ENCODE data around the gene RPL13A. TPM values are rescaled to one million over a fixed set of nuclear protein-coding genes. Genes with fewer than 3 reads are reported as not detected.

RPL13A gene
- polyA plus RNA-seq: 1,000 to 10,000 TPM; 1,631 to 2,695 TPM

DNA sequence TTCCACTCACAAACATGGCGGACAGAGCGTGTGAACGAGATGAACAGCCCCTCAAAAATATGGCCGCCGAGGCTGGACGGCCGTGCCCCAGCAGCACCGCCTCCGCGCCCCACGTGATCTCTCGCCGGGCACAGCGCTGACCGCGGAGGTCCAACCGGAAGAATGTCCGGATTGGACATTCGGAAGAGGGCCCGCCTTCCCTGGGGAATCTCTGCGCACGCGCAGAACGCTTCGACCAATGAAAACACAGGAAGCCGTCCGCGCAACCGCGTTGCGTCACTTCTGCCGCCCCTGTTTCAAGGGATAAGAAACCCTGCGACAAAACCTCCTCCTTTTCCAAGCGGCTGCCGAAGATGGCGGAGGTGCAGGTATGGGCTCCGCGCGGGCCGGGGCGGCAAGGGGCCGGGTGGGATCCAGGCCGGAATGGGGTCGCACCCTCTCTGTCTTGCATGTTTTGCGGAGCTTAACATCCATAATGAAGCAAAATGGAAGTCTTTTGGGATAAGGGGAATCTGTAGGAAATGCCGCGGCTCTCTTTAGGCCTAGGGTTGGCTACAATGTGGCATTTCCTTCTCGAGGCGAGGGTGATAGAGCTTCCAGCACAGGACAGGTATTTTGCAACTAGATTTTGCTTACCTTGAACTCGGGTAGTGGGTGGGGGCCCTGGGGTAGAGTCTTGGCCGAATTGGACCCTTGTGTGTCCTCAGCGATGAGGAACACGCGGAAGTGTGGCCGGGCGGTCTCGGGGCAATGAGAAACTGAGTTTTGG, at the start of gene RPL13A:
RPL13A (plus strand) TSS at position 332 of the 769 bp plus-strand sequence; CDS start at position 354, 22 bp downstream.
- Histone ChIP-seq H3K9me3 (ENCODE audit: control insufficient read depth in 2 of 2, insufficient read depth in 1 of 2, low read depth in 1 of 2, low read length in 1 of 2) (no peaks in the 10 kb centered on the region), H3K27me3 (ENCODE audit: control insufficient read depth in 1 of 2, insufficient read depth in 2 of 2, low read length in 2 of 2) (no peaks in the 10 kb centered on the region), H3K27ac (ENCODE audit: low read depth in 2 of 2, low read length in 1 of 2) (peak within 1 kb of the TSS; percentile 86 to 87), H3K4me1 (ENCODE audit: control insufficient read depth in 2 of 2, insufficient read depth in 2 of 2, low read length in 1 of 2) (peaks cover 7 to 9% of the 10 kb centered on the region in 2 donors), H3K36me3 (ENCODE audit: control insufficient read depth in 2 of 2, insufficient read depth in 2 of 2, low read length in 1 of 2) (peaks cover 25 to 31% of the 10 kb centered on the region in 2 donors), H3K4me3 (ENCODE audit: low read depth in 1 of 2, low read length in 2 of 2) (peak within 1 kb of the TSS; percentile 89 to 90)
- 0 to 1% methylated on average over 55 to 57 of the region's 57 CpGs for WGBS, 2 donors

DNA sequence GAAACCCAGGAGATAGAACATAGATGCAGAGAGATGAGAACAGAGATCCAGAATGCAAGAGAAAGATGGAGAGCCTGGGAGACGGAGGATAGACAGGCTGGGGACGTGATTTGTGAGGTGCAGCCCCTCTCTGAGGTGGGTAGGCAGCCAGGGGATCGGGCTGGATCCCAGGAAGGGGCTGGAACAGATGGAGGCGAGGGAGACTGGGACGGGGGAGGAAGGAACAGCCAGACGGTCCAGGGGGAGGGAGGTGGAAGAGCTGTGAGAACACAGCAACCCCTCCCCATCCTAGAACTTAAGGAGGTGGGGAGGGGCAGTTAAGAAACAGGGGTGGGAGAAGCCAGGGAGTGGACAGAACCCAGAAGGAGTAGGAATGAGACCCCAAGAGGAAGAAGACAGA, 49.1 kb upstream of the RPL13A start:
- H3K4me1 ChIP-seq (ENCODE audit: control insufficient read depth in 2 of 2, insufficient read depth in 2 of 2, low read length in 1 of 2): peaks cover 2% of the 10 kb centered on the region in 2 donors
- H3K36me3 ChIP-seq (ENCODE audit: control insufficient read depth in 2 of 2, insufficient read depth in 2 of 2, low read length in 1 of 2): no peaks in the 10 kb centered on the region
- H3K27me3 ChIP-seq (ENCODE audit: control insufficient read depth in 1 of 2, insufficient read depth in 2 of 2, low read length in 2 of 2): peaks cover 0 to 17% of the 10 kb centered on the region in 2 donors
- 9 to 20% methylated on average over 6 of the region's 6 CpGs for WGBS, 2 donors
- H3K4me3 ChIP-seq (ENCODE audit: low read depth in 1 of 2, low read length in 2 of 2): no peak overlapping the region
- peaks cover 0 to 5% of the 10 kb centered on the region in 2 donors for H3K9me3 ChIP-seq (ENCODE audit: control insufficient read depth in 2 of 2, insufficient read depth in 1 of 2, low read depth in 1 of 2, low read length in 1 of 2)
- no peak overlapping the region for H3K27ac ChIP-seq (ENCODE audit: low read depth in 2 of 2, low read length in 1 of 2)

DNA sequence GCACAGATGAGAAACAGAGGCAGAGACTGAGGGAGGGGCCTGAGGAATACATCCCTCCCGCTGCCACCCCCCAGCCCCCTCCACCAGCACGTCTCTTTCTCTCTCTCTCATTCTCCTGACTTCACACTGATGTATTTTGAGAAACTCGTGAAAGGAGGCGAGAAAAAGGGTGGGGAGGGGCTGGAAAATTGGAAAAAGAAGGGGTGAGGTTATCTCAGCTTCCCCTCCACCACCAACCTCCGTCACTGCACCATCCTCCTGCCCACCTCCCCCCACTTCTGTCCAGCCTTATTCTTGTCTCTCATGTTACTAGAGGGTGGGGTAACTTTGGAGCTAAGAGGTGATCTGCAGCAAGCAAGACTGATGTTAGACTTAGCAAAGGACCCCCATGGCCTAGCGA, 47.6 kb upstream of the RPL13A start:
- Histone ChIP-seq H3K4me3 (ENCODE audit: low read depth in 1 of 2, low read length in 2 of 2) (no peak overlapping the region), H3K4me1 (ENCODE audit: control insufficient read depth in 2 of 2, insufficient read depth in 2 of 2, low read length in 1 of 2) (peaks cover 2% of the 10 kb centered on the region in 2 donors), H3K27me3 (ENCODE audit: control insufficient read depth in 1 of 2, insufficient read depth in 2 of 2, low read length in 2 of 2) (peaks cover 0 to 12% of the 10 kb centered on the region in 2 donors), H3K36me3 (ENCODE audit: control insufficient read depth in 2 of 2, insufficient read depth in 2 of 2, low read length in 1 of 2) (no peaks in the 10 kb centered on the region), H3K27ac (ENCODE audit: low read depth in 2 of 2, low read length in 1 of 2) (no peak overlapping the region), H3K9me3 (ENCODE audit: control insufficient read depth in 2 of 2, insufficient read depth in 1 of 2, low read depth in 1 of 2, low read length in 1 of 2) (peaks cover 0 to 5% of the 10 kb centered on the region in 2 donors)
- WGBS, 2 donors: 36 to 37% methylated on average over 6 of the region's 6 CpGs

DNA sequence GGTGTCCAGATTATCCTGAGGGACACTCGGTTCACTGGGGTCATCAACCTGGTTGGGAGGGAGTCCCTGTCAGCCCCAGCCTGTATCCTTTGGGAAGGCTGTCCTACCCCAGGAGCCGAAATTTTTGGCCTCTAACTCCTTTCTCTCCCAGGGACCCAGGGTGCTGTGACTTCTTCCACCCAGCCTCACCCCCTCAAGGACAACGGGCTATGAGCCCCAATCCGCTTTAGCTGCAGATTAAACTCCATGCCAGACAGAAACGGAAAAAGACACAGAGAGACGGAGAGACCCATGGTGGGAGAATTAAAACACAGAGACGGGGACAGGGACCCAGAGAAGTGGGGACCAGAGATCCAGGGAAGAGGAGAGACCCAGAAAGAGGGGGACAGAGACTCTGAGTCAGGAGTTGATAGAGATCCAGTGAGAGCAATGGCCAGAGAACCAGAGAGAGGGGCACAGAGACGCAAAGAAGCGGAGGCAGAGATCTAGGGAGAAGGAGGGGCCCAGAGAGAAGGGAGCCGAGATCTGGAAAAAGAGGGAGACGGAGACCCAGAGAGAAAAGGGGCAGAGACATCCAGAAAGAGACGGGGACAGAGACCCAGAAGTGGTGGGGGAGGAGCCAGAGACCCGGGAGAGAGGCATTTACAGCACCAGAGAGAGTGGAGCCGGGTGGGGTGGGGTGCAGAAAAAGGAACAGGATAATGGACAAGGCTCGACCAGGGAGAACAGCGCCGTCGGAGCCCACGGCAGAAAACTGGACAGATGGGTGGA, 46.8 kb upstream of the RPL13A start:
- H3K36me3 ChIP-seq (ENCODE audit: control insufficient read depth in 2 of 2, insufficient read depth in 2 of 2, low read length in 1 of 2): no peaks in the 10 kb centered on the region
- peaks cover 0 to 12% of the 10 kb centered on the region in 2 donors for H3K27me3 ChIP-seq (ENCODE audit: control insufficient read depth in 1 of 2, insufficient read depth in 2 of 2, low read length in 2 of 2)
- no peak overlapping the region for H3K4me3 ChIP-seq (ENCODE audit: low read depth in 1 of 2, low read length in 2 of 2)
- 20 to 33% methylated on average over 14 to 18 of the region's 19 CpGs for WGBS, 2 donors
- H3K4me1 ChIP-seq (ENCODE audit: control insufficient read depth in 2 of 2, insufficient read depth in 2 of 2, low read length in 1 of 2): peaks cover 2% of the 10 kb centered on the region in 2 donors
- H3K27ac ChIP-seq (ENCODE audit: low read depth in 2 of 2, low read length in 1 of 2): no peak overlapping the region
- H3K9me3 ChIP-seq (ENCODE audit: control insufficient read depth in 2 of 2, insufficient read depth in 1 of 2, low read depth in 1 of 2, low read length in 1 of 2): peaks cover 0 to 5% of the 10 kb centered on the region in 2 donors

DNA sequence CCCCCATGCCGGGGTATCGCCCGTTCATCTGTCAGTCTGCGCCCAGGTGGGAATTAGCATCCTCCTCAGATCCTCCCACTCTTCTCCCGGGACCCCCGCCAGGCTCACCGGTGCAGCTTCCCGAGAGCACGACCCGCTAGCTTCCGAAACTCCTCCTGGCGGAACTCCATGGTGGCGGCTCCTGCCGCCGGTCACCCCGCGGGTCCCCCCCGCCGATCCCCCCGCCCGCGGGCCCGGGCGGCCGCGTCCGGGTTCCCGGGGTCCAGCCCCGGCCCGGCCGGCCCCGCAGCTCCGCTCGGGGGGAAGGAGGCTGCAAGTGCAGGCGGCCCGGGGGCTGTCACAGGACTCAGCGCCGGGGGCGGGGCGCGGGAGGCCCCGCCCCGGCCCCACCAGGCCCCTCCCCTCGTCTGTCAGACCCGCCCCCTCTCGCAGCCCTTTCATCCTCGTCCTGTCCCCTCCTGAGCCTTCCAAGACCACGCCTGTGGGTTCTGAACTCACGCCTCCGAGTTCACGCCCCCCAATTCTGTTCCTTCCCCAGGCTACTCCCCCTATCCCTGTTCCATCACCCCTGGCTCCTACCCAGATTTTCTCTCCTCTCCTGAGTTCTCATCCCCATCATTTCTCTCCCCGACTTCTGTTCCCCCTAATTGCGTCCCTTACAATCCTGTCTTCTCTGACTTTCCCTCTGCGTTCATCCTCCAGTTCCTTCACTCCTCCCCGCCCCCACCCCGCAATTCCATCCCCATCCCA, 46.0 kb upstream of the RPL13A start, which contains the start of gene SLC17A7:
SLC17A7 (minus strand) TSS at position 318 of the 750 bp plus-strand sequence; CDS start at position 170, 148 bp downstream.
- peaks cover 0 to 3% of the 10 kb centered on the region in 2 donors for H3K9me3 ChIP-seq (ENCODE audit: control insufficient read depth in 2 of 2, insufficient read depth in 1 of 2, low read depth in 1 of 2, low read length in 1 of 2)
- H3K27ac ChIP-seq (ENCODE audit: low read depth in 2 of 2, low read length in 1 of 2): no peak within 1 kb of the TSS
- WGBS, 2 donors: 4 to 9% methylated on average over 20 to 56 of the region's 56 CpGs
- H3K4me3 ChIP-seq (ENCODE audit: low read depth in 1 of 2, low read length in 2 of 2): peak within 1 kb of the TSS in 1 of 2 donors; percentile 61
- H3K27me3 ChIP-seq (ENCODE audit: control insufficient read depth in 1 of 2, insufficient read depth in 2 of 2, low read length in 2 of 2): peaks cover 0 to 12% of the 10 kb centered on the region in 2 donors
- H3K36me3 ChIP-seq (ENCODE audit: control insufficient read depth in 2 of 2, insufficient read depth in 2 of 2, low read length in 1 of 2): peaks cover 0 to under 1% of the 10 kb centered on the region in 2 donors
- H3K4me1 ChIP-seq (ENCODE audit: control insufficient read depth in 2 of 2, insufficient read depth in 2 of 2, low read length in 1 of 2): peaks cover 0 to 2% of the 10 kb centered on the region in 2 donors

DNA sequence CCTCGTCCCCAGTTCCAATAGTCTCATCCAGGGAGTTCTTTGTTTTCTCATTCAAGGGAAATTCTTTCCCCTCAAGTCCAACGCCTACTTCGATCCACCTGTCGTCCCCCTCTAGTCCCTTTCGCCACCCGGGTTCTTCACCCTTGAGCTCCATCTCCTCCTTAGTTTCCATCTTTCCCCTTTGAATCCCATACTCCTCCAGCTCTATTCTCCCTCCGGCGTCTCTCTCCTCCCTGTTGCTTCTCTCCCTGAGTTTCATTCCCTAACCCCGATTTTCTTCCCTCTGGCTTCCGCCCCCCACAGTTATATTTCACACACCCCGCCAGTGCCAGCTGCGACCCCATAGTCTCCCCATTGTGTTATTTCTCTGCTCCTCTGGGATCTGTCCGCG, 45.5 kb upstream of the RPL13A start:
- H3K4me3 ChIP-seq (ENCODE audit: low read depth in 1 of 2, low read length in 2 of 2): peak overlapping the region in 1 of 2 donors; percentile 61
- no peaks in the 10 kb centered on the region for H3K9me3 ChIP-seq (ENCODE audit: control insufficient read depth in 2 of 2, insufficient read depth in 1 of 2, low read depth in 1 of 2, low read length in 1 of 2)
- peaks cover 0 to 2% of the 10 kb centered on the region in 2 donors for H3K4me1 ChIP-seq (ENCODE audit: control insufficient read depth in 2 of 2, insufficient read depth in 2 of 2, low read length in 1 of 2)
- H3K27me3 ChIP-seq (ENCODE audit: control insufficient read depth in 1 of 2, insufficient read depth in 2 of 2, low read length in 2 of 2): peaks cover 0 to 10% of the 10 kb centered on the region in 2 donors
- peaks cover 0 to 4% of the 10 kb centered on the region in 2 donors for H3K36me3 ChIP-seq (ENCODE audit: control insufficient read depth in 2 of 2, insufficient read depth in 2 of 2, low read length in 1 of 2)
- no peak overlapping the region for H3K27ac ChIP-seq (ENCODE audit: low read depth in 2 of 2, low read length in 1 of 2)
- 17 to 19% methylated on average over 14 of the region's 14 CpGs for WGBS, 2 donors

DNA sequence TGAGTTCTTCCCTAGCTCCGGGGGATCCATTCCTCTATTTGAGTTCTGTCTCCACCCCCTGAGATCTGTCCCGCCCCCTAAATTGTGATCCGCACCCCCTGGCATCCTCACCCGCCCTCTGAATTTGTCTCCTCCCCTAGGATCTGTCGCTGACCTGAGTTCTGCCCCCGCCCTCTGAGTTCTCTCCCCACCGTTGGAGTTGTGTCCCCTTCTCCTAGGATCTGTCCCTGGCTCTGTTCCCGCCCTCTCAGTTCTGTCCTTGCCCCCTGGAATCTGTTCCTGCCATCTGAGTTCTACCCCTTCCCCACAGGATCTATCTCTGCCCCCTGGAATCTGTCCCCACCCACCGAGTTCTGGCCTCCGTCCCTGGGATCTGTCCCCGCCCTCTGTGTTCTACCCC, 45.1 kb upstream of the RPL13A start:
- H3K4me3 ChIP-seq (ENCODE audit: low read depth in 1 of 2, low read length in 2 of 2): peak overlapping the region in 1 of 2 donors; percentile 61
- 4 to 6% methylated on average over 11 of the region's 11 CpGs for WGBS, 2 donors
- H3K4me1 ChIP-seq (ENCODE audit: control insufficient read depth in 2 of 2, insufficient read depth in 2 of 2, low read length in 1 of 2): peaks cover 0 to 2% of the 10 kb centered on the region in 2 donors
- H3K27me3 ChIP-seq (ENCODE audit: control insufficient read depth in 1 of 2, insufficient read depth in 2 of 2, low read length in 2 of 2): peaks cover 0 to 6% of the 10 kb centered on the region in 2 donors
- H3K27ac ChIP-seq (ENCODE audit: low read depth in 2 of 2, low read length in 1 of 2): no peak overlapping the region
- H3K9me3 ChIP-seq (ENCODE audit: control insufficient read depth in 2 of 2, insufficient read depth in 1 of 2, low read depth in 1 of 2, low read length in 1 of 2): no peaks in the 10 kb centered on the region
- H3K36me3 ChIP-seq (ENCODE audit: control insufficient read depth in 2 of 2, insufficient read depth in 2 of 2, low read length in 1 of 2): peaks cover 0 to 8% of the 10 kb centered on the region in 2 donors

DNA sequence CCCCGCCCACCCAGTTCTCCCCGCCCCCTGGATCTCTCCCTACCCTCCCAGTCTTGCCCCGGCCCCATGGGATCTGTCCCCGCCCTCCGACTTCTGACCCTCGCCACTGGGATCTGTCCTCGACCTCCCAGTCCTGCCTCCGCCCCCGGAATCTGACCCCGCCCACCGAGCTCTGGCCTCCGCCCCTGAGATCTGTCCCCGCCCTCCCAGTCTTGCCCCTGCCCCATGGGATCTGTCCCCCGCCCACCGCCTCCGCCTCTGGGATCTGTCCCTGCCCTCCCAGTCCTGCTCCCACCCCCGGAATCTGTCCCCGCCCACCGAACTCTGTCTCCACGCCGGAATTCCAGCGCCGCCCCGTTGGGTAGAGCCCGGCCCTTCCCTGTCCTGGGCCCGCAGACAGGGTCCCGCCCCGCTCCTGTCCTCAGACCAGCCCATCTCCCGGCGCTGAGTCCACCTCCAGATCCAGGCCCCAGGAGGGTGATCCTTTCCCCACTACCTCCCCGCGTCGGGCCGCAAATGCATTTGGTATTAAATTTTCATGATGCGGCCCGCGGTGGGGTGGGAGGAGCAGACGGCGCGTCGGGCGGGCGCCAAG, 44.5 kb upstream of the RPL13A start:
- WGBS, 2 donors: 1 to 2% methylated on average over 42 to 43 of the region's 43 CpGs
- Histone ChIP-seq H3K4me1 (ENCODE audit: control insufficient read depth in 2 of 2, insufficient read depth in 2 of 2, low read length in 1 of 2) (peaks cover 0 to 2% of the 10 kb centered on the region in 2 donors), H3K36me3 (ENCODE audit: control insufficient read depth in 2 of 2, insufficient read depth in 2 of 2, low read length in 1 of 2) (peaks cover 0 to 9% of the 10 kb centered on the region in 2 donors), H3K27me3 (ENCODE audit: control insufficient read depth in 1 of 2, insufficient read depth in 2 of 2, low read length in 2 of 2) (peaks cover 0 to 5% of the 10 kb centered on the region in 2 donors), H3K4me3 (ENCODE audit: low read depth in 1 of 2, low read length in 2 of 2) (peak overlapping the region; percentile 61 to 70), H3K27ac (ENCODE audit: low read depth in 2 of 2, low read length in 1 of 2) (peak overlapping the region; percentile 80 to 86), H3K9me3 (ENCODE audit: control insufficient read depth in 2 of 2, insufficient read depth in 1 of 2, low read depth in 1 of 2, low read length in 1 of 2) (no peaks in the 10 kb centered on the region)

Measured in esophagus (tissue), 2 donors.